ENCODE results near the gene HS3ST2.

- no peak for TF ChIP-seq POLR2A (IDR thresholded peaks at IDR 0.05)
- TF ChIP-seq, protein P1, sequence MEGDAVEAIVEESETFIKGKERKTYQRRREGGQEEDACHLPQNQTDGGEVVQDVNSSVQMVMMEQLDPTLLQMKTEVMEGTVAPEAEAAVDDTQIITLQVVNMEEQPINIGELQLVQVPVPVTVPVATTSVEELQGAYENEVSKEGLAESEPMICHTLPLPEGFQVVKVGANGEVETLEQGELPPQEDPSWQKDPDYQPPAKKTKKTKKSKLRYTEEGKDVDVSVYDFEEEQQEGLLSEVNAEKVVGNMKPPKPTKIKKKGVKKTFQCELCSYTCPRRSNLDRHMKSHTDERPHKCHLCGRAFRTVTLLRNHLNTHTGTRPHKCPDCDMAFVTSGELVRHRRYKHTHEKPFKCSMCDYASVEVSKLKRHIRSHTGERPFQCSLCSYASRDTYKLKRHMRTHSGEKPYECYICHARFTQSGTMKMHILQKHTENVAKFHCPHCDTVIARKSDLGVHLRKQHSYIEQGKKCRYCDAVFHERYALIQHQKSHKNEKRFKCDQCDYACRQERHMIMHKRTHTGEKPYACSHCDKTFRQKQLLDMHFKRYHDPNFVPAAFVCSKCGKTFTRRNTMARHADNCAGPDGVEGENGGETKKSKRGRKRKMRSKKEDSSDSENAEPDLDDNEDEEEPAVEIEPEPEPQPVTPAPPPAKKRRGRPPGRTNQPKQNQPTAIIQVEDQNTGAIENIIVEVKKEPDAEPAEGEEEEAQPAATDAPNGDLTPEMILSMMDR (IDR thresholded peaks at IDR 0.05) = no peak
Measured at GRCh38 chr16:22886927-22887326, 73.0 kb downstream of the HS3ST2 start.

Data from body of pancreas (tissue), 4 donors.